SU-DHL-6 (cell line): ENCODE results near the gene FRG2.
"Not testable (repeated sequence)": the region's sequence is repeated elsewhere in the genome, so short reads cannot be mapped to it uniquely, and the experiment has no call there.

Experiments used
- CTCF ChIP-seq: fragments of 200-600 bp; sonication (generic); IDR thresholded peaks from one replicate; pipeline ENCODE4 v1.5.1; 2017; ENCODE audit warnings: antibody characterized with exemption, mild to moderate bottlenecking, low read length, moderate library complexity; ENCODE audit not compliant: insufficient read depth, poor library complexity, severe bottlenecking
- EZH2phosphoT487 ChIP-seq: fragments of 200-600 bp; sonication (generic), shearing (Covaris generic); conservative IDR thresholded peaks from 2 replicates; pipeline ENCODE4 v1.6.1; 2018; ENCODE audit warnings: mild to moderate bottlenecking, antibody characterized with exemption, low read length, moderate library complexity, mixed read lengths

- not testable (repeated sequence) for TF ChIP-seq CTCF, EZH2phosphoT487
Observed at GRCh38 chr4:190021973-190022372, 5.1 kb downstream of the FRG2 start.
